Measurements from ENCODE around the gene UBB. TPM values are rescaled to one million over a fixed set of nuclear protein-coding genes. Genes with fewer than 3 reads are reported as not detected.

Gene UBB
- total RNA-seq, 1 donor from 2014 or later, result 1,783 TPM

DNA sequence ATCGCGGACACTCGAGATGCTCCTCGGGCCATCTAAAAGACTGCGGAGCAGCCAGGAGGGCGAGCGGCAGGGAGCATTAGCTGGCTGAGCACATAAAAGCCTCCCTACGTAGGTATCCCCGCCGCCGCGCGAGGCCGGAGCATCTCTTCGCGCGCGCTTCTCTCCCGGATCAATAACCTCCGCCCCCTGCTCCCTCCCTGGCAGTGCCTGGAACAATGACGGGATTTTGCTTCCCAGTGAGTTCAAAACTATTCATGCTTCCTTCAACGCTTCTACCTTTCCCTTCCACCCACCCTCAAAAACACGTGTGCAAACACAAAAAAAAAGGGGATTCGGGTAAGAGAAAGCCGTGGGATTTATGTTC lies 28.6 kb upstream of the UBB start:
- Histone ChIP-seq H3K4me2 (ENCODE audit: low read length) (peak overlapping the region; percentile 98), H3K79me2 (ENCODE audit: insufficient read depth, low read length) (peaks cover 32% of the 10 kb centered on the region), H3K36me3 (ENCODE audit: insufficient read depth, low read length) (peaks cover 11% of the 10 kb centered on the region), H3K27me3 (ENCODE audit: insufficient read depth, low read length) (no peaks in the 10 kb centered on the region), H3K27ac (ENCODE audit: low read depth, low read length) (peak overlapping the region; percentile 51), H3K4me1 (ENCODE audit: insufficient read depth, low read length) (peaks cover 3% of the 10 kb centered on the region), H3K4me3 (ENCODE audit: insufficient read depth, low read depth, low read length) (peak overlapping the region; percentile 88), H4K20me1 (ENCODE audit: insufficient read depth, low read length) (peaks cover 4% of the 10 kb centered on the region), H3K9me3 (ENCODE audit: insufficient read depth, low read depth, low read length) (no peaks in the 10 kb centered on the region), H3K9ac (ENCODE audit: low read length) (peak overlapping the region; percentile 85), H2AFZ (ENCODE audit: low read depth, low read length) (peak overlapping the region; percentile 85)
- H3K36me3 Mint-ChIP-seq (ENCODE audit: low read depth, unreplicated experiment), result no peaks in the 10 kb centered on the region
- peaks cover 4% of the 10 kb centered on the region for H3K27me3 Mint-ChIP-seq (ENCODE audit: low read depth, unreplicated experiment)
- H3K4me3 Mint-ChIP-seq (ENCODE audit: unreplicated experiment), result peak overlapping the region; percentile 92
- H3K4me1 Mint-ChIP-seq (ENCODE audit: low read depth, unreplicated experiment), result peaks cover 2% of the 10 kb centered on the region
- DNase-seq (ENCODE audit: low read depth), result peak; percentile 10
- no peak for TF ChIP-seq EZH2 (IDR thresholded peaks at IDR 0.05; ENCODE audit: insufficient read depth, low read length)
- TF ChIP-seq, protein P1, sequence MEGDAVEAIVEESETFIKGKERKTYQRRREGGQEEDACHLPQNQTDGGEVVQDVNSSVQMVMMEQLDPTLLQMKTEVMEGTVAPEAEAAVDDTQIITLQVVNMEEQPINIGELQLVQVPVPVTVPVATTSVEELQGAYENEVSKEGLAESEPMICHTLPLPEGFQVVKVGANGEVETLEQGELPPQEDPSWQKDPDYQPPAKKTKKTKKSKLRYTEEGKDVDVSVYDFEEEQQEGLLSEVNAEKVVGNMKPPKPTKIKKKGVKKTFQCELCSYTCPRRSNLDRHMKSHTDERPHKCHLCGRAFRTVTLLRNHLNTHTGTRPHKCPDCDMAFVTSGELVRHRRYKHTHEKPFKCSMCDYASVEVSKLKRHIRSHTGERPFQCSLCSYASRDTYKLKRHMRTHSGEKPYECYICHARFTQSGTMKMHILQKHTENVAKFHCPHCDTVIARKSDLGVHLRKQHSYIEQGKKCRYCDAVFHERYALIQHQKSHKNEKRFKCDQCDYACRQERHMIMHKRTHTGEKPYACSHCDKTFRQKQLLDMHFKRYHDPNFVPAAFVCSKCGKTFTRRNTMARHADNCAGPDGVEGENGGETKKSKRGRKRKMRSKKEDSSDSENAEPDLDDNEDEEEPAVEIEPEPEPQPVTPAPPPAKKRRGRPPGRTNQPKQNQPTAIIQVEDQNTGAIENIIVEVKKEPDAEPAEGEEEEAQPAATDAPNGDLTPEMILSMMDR (IDR thresholded peaks at IDR 0.05; ENCODE audit: insufficient read depth, low read depth, low read length), result no peak
- H3K9me3 Mint-ChIP-seq (ENCODE audit: unreplicated experiment), result no peaks in the 10 kb centered on the region
- peak overlapping the region; percentile 88 for H3K27ac Mint-ChIP-seq (ENCODE audit: unreplicated experiment)
- FAIRE-seq, result no peak

DNA sequence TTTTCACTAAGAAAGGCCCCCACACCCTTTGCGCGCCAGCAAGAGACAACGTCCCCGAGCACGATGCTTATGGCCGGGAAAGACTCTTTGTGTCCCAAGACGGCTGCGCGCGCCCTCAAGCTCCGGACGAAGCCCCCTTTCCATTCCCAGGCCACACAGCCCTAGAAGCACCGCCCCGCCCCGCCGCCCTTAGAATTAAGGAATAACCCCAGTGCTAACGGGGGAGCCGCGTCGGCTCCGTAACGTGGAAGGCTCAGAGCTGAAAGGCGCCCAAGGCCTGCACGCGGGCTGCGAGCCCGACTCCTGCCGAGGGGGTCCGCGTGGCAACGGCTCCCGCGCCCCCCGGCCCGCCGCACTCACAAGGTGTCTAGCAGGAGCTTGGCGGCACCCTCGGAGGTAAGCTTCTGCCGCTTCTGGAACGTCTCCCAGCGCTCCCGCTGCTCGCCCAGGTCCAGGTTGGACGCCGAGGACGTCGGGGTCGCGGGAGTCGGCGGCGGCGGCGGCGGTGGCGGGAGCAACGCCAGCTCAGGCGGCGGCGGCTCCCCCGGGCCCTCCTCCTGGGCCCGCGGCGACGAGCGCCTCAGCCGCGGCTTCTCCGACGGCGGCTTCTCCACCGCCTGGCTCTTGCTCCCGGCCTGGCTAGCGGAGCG lies 28.1 kb upstream of the UBB start:
- peaks cover 3% of the 10 kb centered on the region for H3K4me1 ChIP-seq (ENCODE audit: insufficient read depth, low read length)
- H3K27ac ChIP-seq (ENCODE audit: low read depth, low read length), result peak overlapping the region; percentile 51
- H3K36me3 Mint-ChIP-seq (ENCODE audit: low read depth, unreplicated experiment), result no peaks in the 10 kb centered on the region
- peaks cover 4% of the 10 kb centered on the region for H3K27me3 Mint-ChIP-seq (ENCODE audit: low read depth, unreplicated experiment)
- H3K36me3 ChIP-seq (ENCODE audit: insufficient read depth, low read length), result peaks cover 8% of the 10 kb centered on the region
- peak; percentile 11 for DNase-seq (ENCODE audit: low read depth)
- H3K4me3 Mint-ChIP-seq (ENCODE audit: unreplicated experiment), result peak overlapping the region; percentile 92
- H3K4me1 Mint-ChIP-seq (ENCODE audit: low read depth, unreplicated experiment), result peaks cover 2% of the 10 kb centered on the region
- no peak for TF ChIP-seq EZH2 (IDR thresholded peaks at IDR 0.05; ENCODE audit: insufficient read depth, low read length)
- TF ChIP-seq, protein P1 (IDR thresholded peaks at IDR 0.05; ENCODE audit: insufficient read depth, low read depth, low read length), result no peak
- H3K4me2 ChIP-seq (ENCODE audit: low read length), result peak overlapping the region; percentile 98
- peaks cover 4% of the 10 kb centered on the region for H4K20me1 ChIP-seq (ENCODE audit: insufficient read depth, low read length)
- peak overlapping the region; percentile 88 for H3K27ac Mint-ChIP-seq (ENCODE audit: unreplicated experiment)
- H3K79me2 ChIP-seq (ENCODE audit: insufficient read depth, low read length), result peaks cover 32% of the 10 kb centered on the region
- no peaks in the 10 kb centered on the region for H3K27me3 ChIP-seq (ENCODE audit: insufficient read depth, low read length)
- no peak for FAIRE-seq
- peak overlapping the region; percentile 85 for H3K9ac ChIP-seq (ENCODE audit: low read length)
- peak overlapping the region; percentile 88 for H3K4me3 ChIP-seq (ENCODE audit: insufficient read depth, low read depth, low read length)
- H3K9me3 Mint-ChIP-seq (ENCODE audit: unreplicated experiment), result no peaks in the 10 kb centered on the region
- H2AFZ ChIP-seq (ENCODE audit: low read depth, low read length), result peak overlapping the region; percentile 85
- no peaks in the 10 kb centered on the region for H3K9me3 ChIP-seq (ENCODE audit: insufficient read depth, low read depth, low read length)
